ENCODE measurements around the gene PKD1. TPM values are rescaled to one million over a fixed set of nuclear protein-coding genes. Genes with fewer than 3 reads are reported as not detected.
A peak's percentile ranks its signal among the peaks of the same experiment; 100 is the strongest.

Gene PKD1
- total RNA-seq, 1 donor from 2014 or later: 80.2 TPM

GRCh38 chr16:2155977-2156848 is 20.5 kb upstream of the PKD1 start:
- no peak for DNase-seq (ENCODE audit: low read depth)
- H3K4me3 ChIP-seq (ENCODE audit: low read depth, low read length): peak overlapping the region; percentile 72
- no peak for TF ChIP-seq CTCF (conservative IDR thresholded peaks at IDR 0.05; ENCODE audit: low read depth, low read length)

- peak within 1 kb of the TSS; percentile 100 for H3K4me3 ChIP-seq (ENCODE audit: low read depth, low read length)
- DNase-seq (ENCODE audit: low read depth): peak; percentile 100
- TF ChIP-seq CTCF (conservative IDR thresholded peaks at IDR 0.05; ENCODE audit: low read depth, low read length): no peak
Measured at GRCh38 chr16:2155091-2155950, 19.6 kb upstream of the PKD1 start, which contains the start of gene TRAF7. TSS of gene TRAF7 (plus strand) at chr16:2155782. CDS start at chr16:2163921, 8,139 bp downstream.

- no peak for TF ChIP-seq CTCF (conservative IDR thresholded peaks at IDR 0.05; ENCODE audit: low read depth, low read length)
Measured at GRCh38 chr16:2154533-2155090, 18.9 kb upstream of the PKD1 start.

GRCh38 chr16:2152695-2153506 is 17.2 kb upstream of the PKD1 start:
- TF ChIP-seq CTCF (conservative IDR thresholded peaks at IDR 0.05; ENCODE audit: low read depth, low read length): peak; percentile 12
- H3K4me3 ChIP-seq (ENCODE audit: low read depth, low read length): peak overlapping the region; percentile 100
- DNase-seq (ENCODE audit: low read depth): no peak

More at GRCh38 chr16:2154533-2155090, 18.9 kb upstream of the PKD1 start:
- no peak for DNase-seq (ENCODE audit: low read depth)
- H3K4me3 ChIP-seq (ENCODE audit: low read depth, low read length): peak overlapping the region; percentile 100

GRCh38 chr16:2151188-2152091 is 15.7 kb upstream of the PKD1 start:
- H3K4me3 ChIP-seq (ENCODE audit: low read depth, low read length): no peak overlapping the region
- no peak for DNase-seq (ENCODE audit: low read depth)
- no peak for TF ChIP-seq CTCF (conservative IDR thresholded peaks at IDR 0.05; ENCODE audit: low read depth, low read length)

Measured in epithelial cell of proximal tubule (primary cell).